HepG2 (cell line): Measurements from ENCODE around the gene LONP1. TPM values are rescaled to one million over a fixed set of nuclear protein-coding genes. Genes with fewer than 3 reads are reported as not detected.

Experiments
- CREM ChIP-seq, 2 experiments: sonication (generic) in 1 of 2; formaldehyde crosslinking in 1 of 2; IDR thresholded peaks; 2 replicates each; pipeline versions ENCODE4 v1.4.0 to v1.6.1; 2016 to 2020; ENCODE audit warnings: antibody characterized with exemption in 1 of 2, mild to moderate bottlenecking in 1 of 2, missing genetic modification reagents in 1 of 2
- ELK4 ChIP-seq: sonication (generic); formaldehyde crosslinking; IDR thresholded peaks from 2 replicates; pipeline ENCODE4 v1.9.0; 2021; ENCODE audit warnings: missing genetic modification reagents, borderline replicate concordance
- ETV5 ChIP-seq: IDR thresholded peaks from 2 replicates; pipeline ENCODE4 v1.6.1; 2018; ENCODE audit warnings: missing biosample characterization, missing genetic modification reagents, inconsistent platforms, borderline replicate concordance
- GABPA ChIP-seq, 2 experiments: IDR thresholded peaks; 2 replicates each; pipeline ENCODE4 v1.6.1; 2011 to 2016; ENCODE audit warnings: low read depth in 2 of 2, low read length in 1 of 2, missing biosample characterization in 1 of 2, missing genetic modification characterization in 1 of 2
- GZF1 ChIP-seq: sonication (generic); formaldehyde crosslinking; IDR thresholded peaks from 2 replicates; pipeline ENCODE4 v1.5.1; 2020; ENCODE audit warnings: mild to moderate bottlenecking, missing genetic modification reagents
- HNRNPLL ChIP-seq: fragments of 200-400 bp; formaldehyde crosslinking; IDR thresholded peaks from 2 replicates; pipeline ENCODE4 v1.6.1; 2017; ENCODE audit warnings: mild to moderate bottlenecking, low read depth, low read length; ENCODE audit not compliant: poor library complexity, severe bottlenecking
- MIER3 ChIP-seq: IDR thresholded peaks from 2 replicates; pipeline ENCODE4 v1.6.1; 2016; ENCODE audit warnings: missing compliant biosample characterization, borderline replicate concordance
- MIXL1 ChIP-seq: IDR thresholded peaks from 2 replicates; pipeline ENCODE4 v1.6.1; 2016
- MXI1 ChIP-seq: IDR thresholded peaks from 3 replicates; pipeline ENCODE4 v1.6.1; 2012; ENCODE audit warnings: low read depth, low read length, inconsistent platforms, borderline replicate concordance
- NR2F2 ChIP-seq: IDR thresholded peaks from 2 replicates; pipeline ENCODE4 v1.6.1; 2012; ENCODE audit warnings: low read depth, inconsistent platforms, borderline replicate concordance
- PBX3 ChIP-seq: sonication (generic); formaldehyde crosslinking; IDR thresholded peaks from 2 replicates; pipeline ENCODE4 v1.8.1; 2023; ENCODE audit warnings: missing genetic modification reagents, inconsistent platforms, borderline replicate concordance
- ZBED4 ChIP-seq: sonication (generic); formaldehyde crosslinking; IDR thresholded peaks from 2 replicates; pipeline ENCODE4 v1.4.0; 2020; ENCODE audit warnings: missing genetic modification reagents, borderline replicate concordance
- ZBTB4 ChIP-seq: sonication (generic); formaldehyde crosslinking; IDR thresholded peaks from 2 replicates; pipeline ENCODE4 v1.4.0; 2020; ENCODE audit warnings: missing genetic modification reagents, mild to moderate bottlenecking, borderline replicate concordance
- ZNF20 ChIP-seq: sonication (generic); formaldehyde crosslinking; IDR thresholded peaks from 2 replicates; pipeline ENCODE4 v1.4.0; 2020; ENCODE audit warnings: mild to moderate bottlenecking, moderate library complexity, missing genetic modification reagents
- ZNF296 ChIP-seq: sonication (generic); formaldehyde crosslinking; conservative IDR thresholded peaks from 2 replicates; pipeline ENCODE4 v1.5.0; 2020; ENCODE audit warnings: mild to moderate bottlenecking, missing genetic modification reagents
- ZNF670 ChIP-seq: sonication (generic); formaldehyde crosslinking; IDR thresholded peaks from 2 replicates; pipeline ENCODE4 v1.8.0; 2022; ENCODE audit warnings: mild to moderate bottlenecking, missing genetic modification reagents, borderline replicate concordance
- ZNF792 ChIP-seq: IDR thresholded peaks from 2 replicates; pipeline ENCODE4 v1.6.1; 2016
- ZNF891 ChIP-seq: sonication (generic); formaldehyde crosslinking; IDR thresholded peaks from 2 replicates; pipeline ENCODE4 v1.5.0; 2020; ENCODE audit warnings: mild to moderate bottlenecking, missing genetic modification reagents
- polyA plus RNA-seq, 8 experiments: library from polyadenylated mRNA; depleted of rRNA in 3 of 8; stranded (reverse) in 7 of 8; unstranded in 1 of 8; fragments of >200 nt; fragmentation: Illumina TruSeq in 4 of 8; extraction: Trizol in 4 of 8; gene quantifications; 2 replicates each; pipeline versions ENCODE4 v1.2.1 to v1.2.3, GENCODE V29; 2011 to 2016; ENCODE audit warnings: low read depth in 4 of 8, missing spikeins in 1 of 8, mixed read lengths in 1 of 8; ENCODE audit not compliant: insufficient read depth in 1 of 8
- total RNA-seq, 5 experiments: library from RNA; depleted of rRNA; stranded (reverse); fragments of >200 nt; fragmentation: Illumina TruSeq; extraction: Trizol; gene quantifications; 2 replicates each; pipeline ENCODE4 v1.2.3, GENCODE V29; 2016; ENCODE audit warnings: low read depth in 1 of 5

Gene LONP1
- total and polyA plus RNA-seq, 2 of the 13 experiments (the other 11 are each of a cell fraction or from before 2014, with no cell fraction given): 59.5 to 76.8 TPM

- no peak for TF ChIP-seq GZF1
- TF ChIP-seq HNRNPLL: peak; percentile 87
- TF ChIP-seq ZNF296 (CRISPR knock-in tag): no peak
- peak; percentile 27; the same call in 1 of the 2 replicates for TF ChIP-seq ZBED4
- TF ChIP-seq ZNF891 (CRISPR knock-in tag): peak; percentile 62
- TF ChIP-seq ZNF792: peak; percentile 97
- TF ChIP-seq MXI1: peak; percentile 98; the same call in 2 of the 3 replicates
- peak; percentile 61; the same call in 1 of the 2 replicates for TF ChIP-seq MIER3 (CRISPR knock-in tag)
- peak; percentile 95 for TF ChIP-seq ETV5 (CRISPR knock-in tag)
- peak; percentile 75; the same call in 1 of the 2 replicates for TF ChIP-seq MIXL1 (CRISPR knock-in tag)
- peak; percentile 76; the same call in 1 of the 2 replicates for TF ChIP-seq ZBTB4 (CRISPR knock-in tag)
- TF ChIP-seq ZNF670 (CRISPR knock-in tag): peak; percentile 97; the same call in 1 of the 2 replicates
- no peak for TF ChIP-seq ZNF20 (CRISPR knock-in tag)
- 0 out of 2 replicates have a peak, but pooled peaks have one; percentile 44 for TF ChIP-seq ELK4 (CRISPR knock-in tag)
- peak; percentile 88; the same call in 1 of the 2 replicates for TF ChIP-seq GABPA (IDR thresholded peaks at IDR 0.05; ENCODE audit: low read depth, low read length)
- peak; percentile 96 for TF ChIP-seq GABPA (CRISPR knock-in tag; IDR thresholded peaks at IDR 0.05; ENCODE audit: low read depth)
- no peak for TF ChIP-seq NR2F2
- TF ChIP-seq CREM (IDR thresholded peaks at IDR 0.05): peak; percentile 95
- peak; percentile 88 for TF ChIP-seq CREM (CRISPR knock-in tag; IDR thresholded peaks at IDR 0.05)
- TF ChIP-seq PBX3 (CRISPR knock-in tag): 0 out of 2 replicates have a peak, but pooled peaks have one; percentile 74
These were observed at the start of gene LONP1, which contains the start of gene CATSPERD (continued) for GRCh38 chr19:5719961-5720790.
